Keratinocyte (primary cell): ENCODE results near the gene STKLD1. TPM values are rescaled to one million over a fixed set of nuclear protein-coding genes. Genes with fewer than 3 reads are reported as not detected.

Experiments used
- DNase-seq: peaks from one replicate; pipeline ENCODE4 v3.0.0-alpha.2; 2011; ENCODE audit warnings: low read depth, missing footprints, low spot score
- FAIRE-seq: peaks from 2 replicates; lab custom pipeline; 2011; peaks lifted over from hg19 to GRCh38; lab: Jason Lieb, UNC
- H2AFZ ChIP-seq: 2 replicates; pipeline ENCODE4 v1.6.0; 2012; ENCODE audit warnings: low read length, control low read depth, inconsistent platforms; ENCODE audit not compliant: control insufficient read depth
- H3K27ac ChIP-seq: 2 replicates; pipeline ENCODE4 v1.5.1; 2011; ENCODE audit warnings: low read length; ENCODE audit not compliant: control insufficient read depth, insufficient read depth
- H3K27me3 ChIP-seq: 3 replicates; pipeline ENCODE4 v1.6.0; 2011; ENCODE audit warnings: low read length; ENCODE audit not compliant: control insufficient read depth, insufficient read depth; ENCODE audit errors: extremely low read depth
- H3K36me3 ChIP-seq, 2 experiments: 2 replicates in 1 of 2; 3 replicates in 1 of 2; pipeline ENCODE4 v1.5.1; 2011; ENCODE audit warnings: low read length in 2 of 2, mild to moderate bottlenecking in 1 of 2; ENCODE audit not compliant: control insufficient read depth in 2 of 2, insufficient read depth in 2 of 2; ENCODE audit errors: extremely low read depth in 1 of 2
- H3K4me1 ChIP-seq: 3 replicates; pipeline ENCODE4 v1.5.1; 2011; ENCODE audit warnings: low read length; ENCODE audit not compliant: control insufficient read depth, insufficient read depth; ENCODE audit errors: extremely low read depth
- H3K4me2 ChIP-seq: 3 replicates; pipeline ENCODE4 v1.6.0; 2011; ENCODE audit warnings: low read depth, low read length; ENCODE audit not compliant: control insufficient read depth, insufficient read depth; ENCODE audit errors: extremely low read depth
- H3K4me3 ChIP-seq, 3 experiments: fragments of 200-600 bp in 1 of 3; sonication (generic) in 1 of 3; 2 replicates in 2 of 3; 3 replicates in 1 of 3; pipeline ENCODE4 v1.5.1; 2011 to 2016; ENCODE audit warnings: low read length in 3 of 3, mild to moderate bottlenecking in 3 of 3, control low read depth in 2 of 3, inconsistent platforms in 1 of 3, low read depth in 1 of 3, mixed read lengths in 1 of 3, mixed run types in 1 of 3, moderate library complexity in 1 of 3; ENCODE audit not compliant: control insufficient read depth in 2 of 3, insufficient read depth in 2 of 3; ENCODE audit errors: extremely low read depth in 1 of 3
- H3K79me2 ChIP-seq: 2 replicates; pipeline ENCODE4 v1.6.0; 2012; ENCODE audit warnings: low read length; ENCODE audit not compliant: control insufficient read depth, insufficient read depth
- H3K9ac ChIP-seq: 3 replicates; pipeline ENCODE4 v1.6.0; 2011; ENCODE audit warnings: low read length; ENCODE audit not compliant: control insufficient read depth, insufficient read depth; ENCODE audit errors: extremely low read depth
- H3K9me1 ChIP-seq: 3 replicates; pipeline ENCODE4 v1.6.0; 2011; ENCODE audit warnings: low read length; ENCODE audit not compliant: control insufficient read depth, insufficient read depth; ENCODE audit errors: extremely low read depth
- H3K9me3 ChIP-seq: 2 replicates; pipeline ENCODE4 v1.5.1; 2012; ENCODE audit warnings: low read depth, low read length; ENCODE audit not compliant: control insufficient read depth
- H4K20me1 ChIP-seq: 3 replicates; pipeline ENCODE4 v1.6.0; 2011; ENCODE audit warnings: low read length; ENCODE audit not compliant: control insufficient read depth, insufficient read depth; ENCODE audit errors: extremely low read depth
- EZH2 ChIP-seq: IDR thresholded peaks from one replicate; pipeline ENCODE4 v1.6.1; 2012; ENCODE audit warnings: inconsistent platforms, mild to moderate bottlenecking, low read length, moderate library complexity
- dilution Hi-C: fragments of 300-500 bp; cut with MboI; formaldehyde crosslinking; loops from one replicate; pipeline ENCODE4 v1.7.0; 2020; ENCODE audit warnings: low sequenced_read_pairs; ENCODE audit not compliant: extremely low pct_ligation_motif_present
- polyA plus RNA-seq, 5 experiments: library from polyadenylated mRNA; depleted of rRNA in 3 of 5; stranded (reverse) in 3 of 5; stranded (forward) in 1 of 5; unstranded in 1 of 5; fragments of >200 nt; gene quantifications; 1 replicate in 1 of 5; 2 replicates in 3 of 5; 3 replicates in 1 of 5; pipeline versions ENCODE4 v1.2.1 to v1.2.3, GENCODE V29; 2011 to 2012; ENCODE audit warnings: missing spikeins in 2 of 5, low read depth in 1 of 5, low replicate concordance in 1 of 5
- TF ChIP-seq, protein P1 (sequence below), 3 experiments: IDR thresholded peaks in 1 of 3; conservative IDR thresholded peaks in 1 of 3; optimal IDR thresholded peaks in 1 of 3; 2 replicates in 2 of 3; 3 replicates in 1 of 3; pipeline versions ENCODE3 to v1.5.1; 2011; ENCODE audit warnings: low read length in 3 of 3, mild to moderate bottlenecking in 3 of 3, moderate library complexity in 2 of 3, control low read depth in 1 of 3, inconsistent platforms in 1 of 3; ENCODE audit not compliant: insufficient read depth in 2 of 3; ENCODE audit errors: extremely low read depth in 1 of 3

STKLD1 gene
- polyA plus RNA-seq, 1 donor (not counting 4 experiments of a cell fraction or from before 2014, with no cell fraction given) = 0.77 TPM

DNA sequence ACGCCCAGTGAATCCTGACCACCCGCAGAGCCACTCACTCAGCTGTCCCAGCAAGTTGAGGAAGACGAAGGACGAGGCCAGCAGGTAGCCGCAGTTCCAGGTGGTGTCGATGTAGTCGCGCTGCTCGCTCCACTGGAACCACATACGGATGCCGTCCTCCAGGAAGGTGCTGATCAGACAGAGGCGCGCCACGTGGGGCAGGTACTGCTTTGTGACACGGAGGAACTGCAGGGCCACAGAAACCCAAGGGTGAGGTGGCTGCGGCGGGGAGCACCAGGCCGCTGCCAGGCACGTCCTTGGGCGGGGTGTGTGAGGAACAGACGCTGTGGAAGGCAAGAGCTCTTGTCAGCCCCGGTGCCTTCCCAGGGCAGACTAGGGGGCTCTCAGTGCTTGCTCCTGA lies 8.9 kb upstream of the STKLD1 start:
- peaks cover 57% of the 10 kb centered on the region for H4K20me1 ChIP-seq
- no peak for FAIRE-seq
- H3K27ac ChIP-seq = no peak overlapping the region
- no peak overlapping the region for H3K9ac ChIP-seq
- H3K9me3 ChIP-seq = no peaks in the 10 kb centered on the region
- no peaks in the 10 kb centered on the region for H3K27me3 ChIP-seq
- peaks cover 41 to 58% of the 10 kb centered on the region in 2 experiments for H3K36me3 ChIP-seq
- H3K79me2 ChIP-seq = peaks cover 68% of the 10 kb centered on the region
- H2AFZ ChIP-seq = no peak overlapping the region
- dilution Hi-C loops = no loop called here
- TF ChIP-seq, protein P1, sequence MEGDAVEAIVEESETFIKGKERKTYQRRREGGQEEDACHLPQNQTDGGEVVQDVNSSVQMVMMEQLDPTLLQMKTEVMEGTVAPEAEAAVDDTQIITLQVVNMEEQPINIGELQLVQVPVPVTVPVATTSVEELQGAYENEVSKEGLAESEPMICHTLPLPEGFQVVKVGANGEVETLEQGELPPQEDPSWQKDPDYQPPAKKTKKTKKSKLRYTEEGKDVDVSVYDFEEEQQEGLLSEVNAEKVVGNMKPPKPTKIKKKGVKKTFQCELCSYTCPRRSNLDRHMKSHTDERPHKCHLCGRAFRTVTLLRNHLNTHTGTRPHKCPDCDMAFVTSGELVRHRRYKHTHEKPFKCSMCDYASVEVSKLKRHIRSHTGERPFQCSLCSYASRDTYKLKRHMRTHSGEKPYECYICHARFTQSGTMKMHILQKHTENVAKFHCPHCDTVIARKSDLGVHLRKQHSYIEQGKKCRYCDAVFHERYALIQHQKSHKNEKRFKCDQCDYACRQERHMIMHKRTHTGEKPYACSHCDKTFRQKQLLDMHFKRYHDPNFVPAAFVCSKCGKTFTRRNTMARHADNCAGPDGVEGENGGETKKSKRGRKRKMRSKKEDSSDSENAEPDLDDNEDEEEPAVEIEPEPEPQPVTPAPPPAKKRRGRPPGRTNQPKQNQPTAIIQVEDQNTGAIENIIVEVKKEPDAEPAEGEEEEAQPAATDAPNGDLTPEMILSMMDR (optimal IDR thresholded peaks at IDR 0.05 in 1 of 3, IDR thresholded peaks at IDR 0.05 in 1 of 3, conservative IDR thresholded peaks at IDR 0.05 in 1 of 3; ENCODE audit: extremely low read depth in 1 of 3, insufficient read depth in 2 of 3, low read length in 3 of 3) = no peak
- no peak for TF ChIP-seq EZH2
- H3K4me2 ChIP-seq = no peak overlapping the region
- peaks cover 6% of the 10 kb centered on the region for H3K9me1 ChIP-seq
- DNase-seq = no peak
- no peak overlapping the region for H3K4me3 ChIP-seq
- H3K4me1 ChIP-seq = peaks cover 75% of the 10 kb centered on the region

DNA sequence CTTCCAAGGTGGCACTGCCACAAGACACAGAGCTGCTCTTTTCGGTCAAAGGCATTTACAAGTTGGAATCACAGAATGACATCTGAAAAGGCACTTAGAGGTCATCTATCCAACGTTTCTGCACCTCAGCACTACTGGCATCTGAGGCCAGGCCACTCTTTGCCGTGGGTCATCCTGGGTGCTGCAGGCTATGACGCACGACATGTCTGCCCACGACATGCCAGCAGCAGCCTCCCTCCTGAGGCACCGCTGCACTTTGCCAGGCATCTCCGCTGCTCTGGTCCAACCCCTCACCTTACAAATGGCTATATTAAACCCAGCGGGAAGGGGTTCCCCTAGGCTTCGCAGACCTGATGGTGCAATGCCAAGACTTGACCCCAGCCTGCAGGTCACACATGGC lies 8.4 kb upstream of the STKLD1 start:
- peak overlapping the region; percentile 51 for H3K4me2 ChIP-seq
- dilution Hi-C loops = no loop called here
- no peaks in the 10 kb centered on the region for H3K27me3 ChIP-seq
- no peak overlapping the region for H3K9ac ChIP-seq
- H3K36me3 ChIP-seq = peaks cover 42 to 60% of the 10 kb centered on the region in 2 experiments
- H3K4me3 ChIP-seq = no peak overlapping the region
- H3K9me1 ChIP-seq = peaks cover 8% of the 10 kb centered on the region
- H3K4me1 ChIP-seq = peaks cover 73% of the 10 kb centered on the region
- FAIRE-seq = no peak
- H3K9me3 ChIP-seq = no peaks in the 10 kb centered on the region
- H3K79me2 ChIP-seq = peaks cover 73% of the 10 kb centered on the region
- TF ChIP-seq EZH2 = no peak
- TF ChIP-seq, protein P1 (optimal IDR thresholded peaks at IDR 0.05 in 1 of 3, IDR thresholded peaks at IDR 0.05 in 1 of 3, conservative IDR thresholded peaks at IDR 0.05 in 1 of 3; ENCODE audit: extremely low read depth in 1 of 3, insufficient read depth in 2 of 3, low read length in 3 of 3) = no peak
- no peak for DNase-seq
- H3K27ac ChIP-seq = no peak overlapping the region
- H2AFZ ChIP-seq = no peak overlapping the region
- peaks cover 61% of the 10 kb centered on the region for H4K20me1 ChIP-seq
